ENCODE results near the gene LYL1.

LYL1 gene

GRCh38 chr19:13100031-13100588 is 2.5 kb downstream of the LYL1 start:
- no peak for TF ChIP-seq CTCF (IDR thresholded peaks at IDR 0.05; ENCODE audit: insufficient read depth, low read length, poor library complexity, severe bottlenecking)
- H3K36me3 ChIP-seq (ENCODE audit: control insufficient read depth, insufficient read depth, low read length): no peaks in the 10 kb centered on the region
- peak; percentile 85 for DNase-seq (ENCODE audit: extremely low read depth, insufficient read length)
- no peaks in the 10 kb centered on the region; the same call in 1 of the 2 replicates for H3K27me3 ChIP-seq (replicated peaks; ENCODE audit: control insufficient read depth, insufficient read depth, low read length)
- no peak overlapping the region for H3K4me3 ChIP-seq (replicated peaks; ENCODE audit: low read depth, low read length)

GRCh38 chr19:13099073-13099999 is 3.3 kb downstream of the LYL1 start:
- H3K4me3 ChIP-seq (replicated peaks; ENCODE audit: low read depth, low read length): peak overlapping the region; percentile 30
- no peaks in the 10 kb centered on the region for H3K36me3 ChIP-seq (ENCODE audit: control insufficient read depth, insufficient read depth, low read length)
- DNase-seq (ENCODE audit: extremely low read depth, insufficient read length): peak; percentile 79
- no peak for TF ChIP-seq CTCF (IDR thresholded peaks at IDR 0.05; ENCODE audit: insufficient read depth, low read length, poor library complexity, severe bottlenecking)
- no peaks in the 10 kb centered on the region; the same call in 1 of the 2 replicates for H3K27me3 ChIP-seq (replicated peaks; ENCODE audit: control insufficient read depth, insufficient read depth, low read length)

GRCh38 chr19:13098277-13099072 is 4.2 kb downstream of the LYL1 start:
- Histone ChIP-seq H3K4me3 (replicated peaks; ENCODE audit: low read depth, low read length) (no peak overlapping the region; the same call in 1 of the 2 replicates), H3K36me3 (ENCODE audit: control insufficient read depth, insufficient read depth, low read length) (no peaks in the 10 kb centered on the region), H3K27me3 (replicated peaks; ENCODE audit: control insufficient read depth, insufficient read depth, low read length) (no peaks in the 10 kb centered on the region; the same call in 1 of the 2 replicates)
- DNase-seq (ENCODE audit: extremely low read depth, insufficient read length): no peak
- no peak for TF ChIP-seq CTCF (IDR thresholded peaks at IDR 0.05; ENCODE audit: insufficient read depth, low read length, poor library complexity, severe bottlenecking)

- DNase-seq (ENCODE audit: extremely low read depth, insufficient read length): no peak
- Histone ChIP-seq H3K4me3 (replicated peaks; ENCODE audit: low read depth, low read length) (no peak overlapping the region), H3K36me3 (ENCODE audit: control insufficient read depth, insufficient read depth, low read length) (no peaks in the 10 kb centered on the region), H3K27me3 (replicated peaks; ENCODE audit: control insufficient read depth, insufficient read depth, low read length) (no peaks in the 10 kb centered on the region; the same call in 1 of the 2 replicates)
- no peak for TF ChIP-seq CTCF (IDR thresholded peaks at IDR 0.05; ENCODE audit: insufficient read depth, low read length, poor library complexity, severe bottlenecking)
Observed at GRCh38 chr19:13097463-13098258, 5.0 kb downstream of the LYL1 start.

- Histone ChIP-seq H3K27me3 (replicated peaks; ENCODE audit: control insufficient read depth, insufficient read depth, low read length) (no peaks in the 10 kb centered on the region; the same call in 1 of the 2 replicates), H3K4me3 (replicated peaks; ENCODE audit: low read depth, low read length) (no peak overlapping the region), H3K36me3 (ENCODE audit: control insufficient read depth, insufficient read depth, low read length) (no peaks in the 10 kb centered on the region)
- no peak for TF ChIP-seq CTCF (IDR thresholded peaks at IDR 0.05; ENCODE audit: insufficient read depth, low read length, poor library complexity, severe bottlenecking)
- DNase-seq (ENCODE audit: extremely low read depth, insufficient read length): no peak
Observed at GRCh38 chr19:13097033-13097462, 5.6 kb downstream of the LYL1 start.

Measured in GM06990 (cell line).